GM18951 (cell line): ENCODE results near the gene CTRB2.

Experiments used
- POLR2A ChIP-seq: IDR thresholded peaks from 4 replicates; pipeline ENCODE4 v1.6.1; 2011; ENCODE audit warnings: mild to moderate bottlenecking; ENCODE audit not compliant: insufficient read length, insufficient read depth; ENCODE audit errors: extremely low read depth
- in situ Hi-C: fragments of 300-500 bp; cut with MboI; formaldehyde crosslinking; loops from one replicate; pipeline ENCODE4 v1.12.0; 2022; ENCODE audit warnings: low sequenced_read_pairs, mixed read lengths, inconsistent platforms; ENCODE audit not compliant: unreplicated experiment

CTRB2 gene

GRCh38 chr16:75206749-75207451 is at the start of gene CTRB2:
Gene CTRB2, minus strand, starts transcription at chr16:75207161. Its CDS starts 20 bp downstream, at chr16:75207141.
- in situ Hi-C loops: loop anchor here (10.0 kb wide), 1 partner anchor 198 kb away; no protein-coding TSS in a partner anchor
- no peak for TF ChIP-seq POLR2A

DNA sequence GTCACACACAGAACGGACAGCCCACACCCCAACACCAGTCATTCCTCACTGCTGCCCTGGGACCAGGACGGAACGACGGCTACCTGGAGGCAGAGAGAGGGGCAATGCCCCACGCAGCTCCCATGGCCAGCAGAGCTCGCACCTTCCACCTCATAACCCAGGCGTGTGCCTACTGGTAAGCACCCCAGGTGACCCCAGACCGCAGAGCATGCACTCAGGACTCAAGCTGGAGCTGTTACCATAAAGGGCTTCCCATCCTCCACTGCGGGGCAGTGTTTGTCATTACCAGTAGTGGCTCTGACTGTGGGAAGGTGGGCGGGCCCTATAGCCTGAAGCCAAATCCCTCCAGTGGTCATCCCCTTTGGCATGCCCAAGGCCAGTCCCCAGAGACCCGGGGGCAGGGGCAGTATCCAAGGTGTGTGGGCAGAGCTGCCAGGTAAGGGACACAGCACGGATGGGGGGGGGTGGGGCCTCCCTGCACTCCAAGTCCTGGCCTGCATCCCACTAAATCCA is 49.2 kb upstream of the CTRB2 start:
- in situ Hi-C loops: no loop called here
- TF ChIP-seq POLR2A: no peak

DNA sequence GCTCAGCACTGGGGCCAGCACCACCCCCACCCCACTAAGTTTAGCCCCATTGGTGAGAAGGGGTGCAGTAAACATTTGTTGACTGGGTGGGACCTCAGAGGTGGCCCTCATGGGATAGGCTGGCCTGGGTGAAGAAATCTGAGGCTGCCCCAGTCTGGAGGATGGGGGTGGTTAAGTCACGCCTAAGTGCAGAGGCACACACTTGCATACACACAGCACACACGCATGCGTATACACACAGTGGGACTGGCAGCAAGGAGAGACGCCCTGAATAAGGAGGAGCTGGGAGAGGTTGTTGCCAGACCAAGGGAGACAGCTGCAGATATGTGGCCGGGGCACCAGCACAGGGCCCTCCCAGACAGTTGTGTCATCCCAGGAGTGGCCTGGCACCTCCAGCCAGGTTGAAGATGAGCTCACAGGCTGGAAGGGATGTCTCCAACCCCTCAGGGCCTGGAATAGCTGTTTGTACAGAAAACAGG is 47.4 kb upstream of the CTRB2 start:
- TF ChIP-seq POLR2A: no peak
- in situ Hi-C loops: no loop called here

- TF ChIP-seq POLR2A: no peak
- in situ Hi-C loops: no loop called here
Measured at GRCh38 chr16:75252946-75253911, 46.3 kb upstream of the CTRB2 start.

DNA sequence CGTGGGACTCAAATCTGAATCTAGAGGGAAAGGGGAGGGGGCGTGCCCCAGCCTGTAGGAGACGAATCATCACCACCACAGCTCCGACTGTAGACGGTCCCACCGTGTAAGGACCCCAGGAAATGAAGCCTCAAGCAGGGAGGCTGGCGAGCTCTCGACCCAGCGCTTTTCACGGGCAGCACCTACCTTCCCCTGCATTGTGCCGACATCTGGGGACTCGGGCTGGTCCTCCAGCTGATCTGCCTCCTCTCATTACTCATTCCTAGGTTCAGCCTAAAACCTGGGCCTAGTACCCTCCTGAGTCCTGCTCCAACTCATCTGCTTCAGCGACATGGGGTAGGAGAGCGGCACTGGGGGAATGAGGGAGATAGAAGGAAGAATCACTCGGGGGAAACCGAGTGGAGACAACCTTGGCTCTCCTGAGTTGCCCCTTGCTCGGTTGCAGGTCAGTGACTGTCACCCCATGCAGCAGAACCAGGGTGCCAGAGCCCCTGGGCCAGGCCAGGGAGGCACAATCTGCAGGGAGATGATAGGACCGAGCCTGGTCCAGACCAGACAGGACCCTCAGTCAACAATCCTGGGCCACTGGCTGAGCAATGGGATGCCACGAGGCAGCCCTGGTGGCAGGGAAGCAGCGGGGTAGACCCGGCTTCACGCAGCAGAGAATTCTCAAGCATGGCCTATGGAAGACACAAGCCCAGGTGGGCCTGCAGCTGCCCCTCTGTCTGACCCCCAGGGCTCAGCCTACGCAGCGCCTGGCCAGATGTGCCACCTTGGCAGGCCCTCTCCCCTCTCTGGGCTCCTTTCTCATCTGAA is 45.3 kb upstream of the CTRB2 start:
- in situ Hi-C loops: no loop called here
- no peak for TF ChIP-seq POLR2A

DNA sequence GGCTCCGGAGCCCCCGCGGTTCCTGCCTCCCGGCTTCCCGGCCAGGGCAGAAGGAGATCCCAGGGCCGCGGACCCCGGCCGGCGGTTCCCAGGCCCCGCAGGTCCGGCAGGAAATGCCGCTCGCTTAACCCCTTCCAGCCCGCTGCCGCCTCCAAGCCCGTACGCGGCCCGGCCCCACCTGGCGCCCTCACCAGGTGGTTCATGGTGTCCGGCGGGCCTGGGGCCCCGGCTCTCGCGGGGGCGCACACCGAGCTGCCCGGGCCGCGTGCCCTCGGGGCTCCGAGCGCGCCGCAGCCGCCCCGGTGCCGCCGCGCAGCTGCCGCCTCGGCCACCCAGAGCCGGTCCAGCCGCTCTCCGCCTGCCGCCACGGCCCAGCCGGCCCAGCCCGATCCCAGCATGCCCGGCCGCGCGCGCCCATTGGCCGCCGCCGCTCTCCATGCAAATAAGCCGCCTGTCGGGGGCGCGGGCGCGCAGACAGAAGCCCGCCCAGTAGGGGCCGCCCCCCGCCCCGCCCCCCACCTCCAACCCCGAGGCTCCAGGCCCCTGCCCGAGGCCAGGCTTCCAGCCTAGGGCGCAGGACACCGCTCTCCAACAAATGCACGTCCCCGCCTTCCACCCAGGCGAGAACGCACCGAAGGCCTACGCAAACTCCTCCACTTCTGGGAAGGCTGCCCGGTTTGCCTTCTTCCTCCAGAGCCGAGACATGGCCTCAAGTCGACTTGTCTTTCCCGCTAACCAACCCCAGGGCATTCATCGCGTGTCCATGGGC is 44.5 kb upstream of the CTRB2 start, which contains the start of gene BCAR1:
TSS of gene BCAR1 (minus strand) at position 345 of the 769 bp plus-strand sequence. CDS start at position 203, 142 bp downstream.
- peak; percentile 72 for TF ChIP-seq POLR2A
- in situ Hi-C loops: no loop called here

DNA sequence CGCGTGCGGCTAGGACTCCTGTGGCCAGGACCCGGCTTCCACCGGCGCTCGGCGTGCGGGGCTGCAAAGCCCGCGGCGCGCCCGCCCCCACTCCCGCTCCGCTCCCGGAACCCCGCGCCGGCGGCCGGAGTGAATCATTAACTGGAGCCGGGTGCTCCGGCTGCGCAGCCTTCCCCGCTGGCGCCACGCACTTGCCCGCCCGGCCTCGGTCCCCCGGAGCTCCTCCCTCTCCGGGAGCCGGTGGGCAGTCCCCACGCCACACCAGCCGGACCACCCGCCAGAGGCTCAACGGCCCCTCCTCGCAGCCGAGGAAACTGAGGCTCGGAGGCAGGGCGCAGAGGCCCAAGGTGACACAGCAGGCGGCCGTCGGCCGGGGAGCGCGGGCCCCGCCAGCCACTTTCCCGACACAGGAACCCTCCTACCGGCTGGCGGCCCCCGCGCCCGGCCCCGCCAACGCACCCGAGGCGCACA is 43.9 kb upstream of the CTRB2 start:
- no peak for TF ChIP-seq POLR2A
- in situ Hi-C loops: no loop called here

DNA sequence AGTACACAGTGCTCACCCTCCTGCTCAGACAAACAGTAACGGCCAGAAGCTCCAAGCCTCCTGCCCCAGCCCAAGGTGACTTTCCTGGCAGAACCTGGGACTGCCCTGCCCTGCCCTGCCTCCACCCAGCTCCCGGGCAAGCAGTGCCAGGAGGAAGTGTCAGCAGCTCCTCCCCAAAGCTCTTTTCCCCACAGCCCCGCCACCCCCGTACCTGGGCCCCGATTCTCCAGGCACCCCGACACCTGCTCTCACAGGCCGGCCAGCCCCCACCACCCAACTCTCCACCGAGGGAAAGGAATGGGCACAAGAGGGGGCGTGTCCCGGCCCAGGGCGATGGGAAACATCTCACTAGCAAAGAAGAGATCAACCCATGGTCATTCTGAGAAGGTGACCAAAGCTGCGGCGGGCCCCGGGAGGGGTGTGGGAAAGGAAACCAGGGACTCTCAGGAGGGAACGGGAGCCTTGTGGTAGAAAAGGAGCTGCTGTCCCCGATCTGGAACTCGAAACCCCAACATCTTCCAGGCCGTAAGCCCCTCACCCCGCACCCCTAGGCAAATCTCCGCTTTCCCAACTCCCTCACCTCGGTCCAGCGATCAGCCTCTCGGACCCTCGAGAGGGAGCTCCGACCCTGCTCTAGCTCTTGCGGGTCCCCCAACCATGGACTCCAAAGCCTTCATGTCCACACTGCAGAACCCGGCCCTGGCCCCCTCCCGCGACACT is 43.3 kb upstream of the CTRB2 start:
- in situ Hi-C loops: no loop called here

DNA sequence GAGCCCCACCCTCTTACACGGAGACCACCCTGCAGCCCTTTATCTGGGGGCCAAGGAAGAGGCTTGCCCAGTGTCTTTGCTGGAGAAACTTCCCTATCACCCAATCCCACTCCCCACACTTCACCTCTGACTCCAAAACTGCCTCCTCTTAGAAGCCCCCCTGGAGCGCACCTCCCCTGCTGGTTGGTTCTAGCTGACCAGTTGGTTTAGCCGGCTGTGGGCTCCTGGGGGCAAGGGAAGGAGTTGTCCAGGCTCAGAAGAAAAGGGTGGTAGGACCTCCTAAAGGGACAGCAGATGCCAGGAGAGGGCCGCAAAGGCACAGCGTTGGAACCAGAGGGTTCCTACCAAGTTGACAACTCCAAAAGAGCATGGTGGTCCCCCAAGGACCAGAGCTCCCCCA is 42.5 kb upstream of the CTRB2 start:
- TF ChIP-seq POLR2A: no peak
- in situ Hi-C loops: no loop called here

More for the DNA sequence above, 43.3 kb upstream of the CTRB2 start:
- TF ChIP-seq POLR2A: no peak

GRCh38 chr16:75248536-75249380 is 41.8 kb upstream of the CTRB2 start:
- in situ Hi-C loops: no loop called here
- TF ChIP-seq POLR2A: no peak

DNA sequence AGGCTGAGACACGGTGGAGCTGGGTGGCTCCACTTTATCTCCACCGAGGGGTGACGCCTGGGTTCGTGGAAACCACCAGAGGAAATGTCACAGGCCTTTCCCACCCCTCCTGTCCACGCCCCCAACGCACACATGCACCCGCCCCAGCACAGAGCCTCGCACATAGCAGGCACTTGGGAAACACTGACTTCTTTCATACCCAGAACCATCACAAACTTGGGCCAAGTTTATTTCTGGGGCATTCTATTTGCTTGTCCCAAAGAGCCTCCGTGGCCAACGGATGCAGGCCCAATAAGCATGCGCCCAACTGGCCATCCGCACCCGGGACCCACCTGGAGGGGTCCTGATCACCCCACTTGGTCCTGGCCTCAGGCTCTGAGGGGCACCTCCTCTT is 41.2 kb upstream of the CTRB2 start:
- in situ Hi-C loops: no loop called here
- TF ChIP-seq POLR2A: no peak

GRCh38 chr16:75247249-75247648 is 40.3 kb upstream of the CTRB2 start:
- TF ChIP-seq POLR2A: no peak
- in situ Hi-C loops: no loop called here
